H1 (cell line): ENCODE data around the gene CCNYL1. TPM values are rescaled to one million over a fixed set of nuclear protein-coding genes. Genes with fewer than 3 reads are reported as not detected.

ENCODE experiments used
- CTCF ChIA-PET: fragments of 300-600 bp; sonication (Branson Sonifier 250); formaldehyde crosslinking; loops from one replicate; lab custom pipeline; 2021; ENCODE audit not compliant: partially characterized antibody; lab: Charles Lee
- POLR2A ChIA-PET: fragments of 300-600 bp; sonication (Branson Sonifier 250); formaldehyde crosslinking; loops from one replicate; lab custom pipeline; 2021; ENCODE audit warnings: inconsistent platforms; ENCODE audit not compliant: partially characterized antibody; lab: Charles Lee
- DNase-seq, 2 experiments: peaks; one replicate each; pipeline versions ENCODE4 v3.0.0 to v3.0.0-alpha.2; 2010 to 2022; ENCODE audit warnings: low spot score in 2 of 2, low read depth in 1 of 2, mixed read lengths in 1 of 2
- FAIRE-seq: peaks from 2 replicates; lab custom pipeline; 2011; peaks lifted over from hg19 to GRCh38; lab: Jason Lieb, UNC
- H2AFZ ChIP-seq: 2 replicates; pipeline ENCODE4 v1.8.1; 2012; ENCODE audit warnings: low read length, inconsistent platforms
- H2AK5ac ChIP-seq: 2 replicates; pipeline ENCODE4 v1.6.1; 2013; ENCODE audit warnings: low read depth, low read length
- H2BK120ac ChIP-seq: replicated peaks from 2 replicates; pipeline ENCODE3; 2013; ENCODE audit warnings: low read depth, low read length, inconsistent platforms
- H2BK12ac ChIP-seq: 2 replicates; pipeline ENCODE4 v1.6.1; 2013; ENCODE audit warnings: low read depth, low read length
- H2BK15ac ChIP-seq: 2 replicates; pipeline ENCODE4 v1.6.1; 2013; ENCODE audit warnings: low read length
- H2BK20ac ChIP-seq: 2 replicates; pipeline ENCODE4 v1.6.1; 2013; ENCODE audit warnings: low read length
- H2BK5ac ChIP-seq: 2 replicates; pipeline ENCODE4 v1.6.1; 2013; ENCODE audit warnings: low read depth, low read length
- H3K14ac ChIP-seq: 2 replicates; pipeline ENCODE4 v1.6.1; 2013; ENCODE audit warnings: inconsistent platforms; ENCODE audit not compliant: insufficient read length
- H3K18ac ChIP-seq: 2 replicates; pipeline ENCODE4 v1.6.1; 2013; ENCODE audit warnings: low read length; ENCODE audit errors: extremely low read depth
- H3K23ac ChIP-seq: 2 replicates; pipeline ENCODE4 v1.6.1; 2013; ENCODE audit warnings: inconsistent platforms; ENCODE audit not compliant: insufficient read length
- H3K23me2 ChIP-seq: 2 replicates; pipeline ENCODE4 v1.6.1; 2013; ENCODE audit warnings: low read depth, low read length
- H3K27ac ChIP-seq: 2 replicates; pipeline ENCODE4 v1.6.1; 2011; ENCODE audit warnings: low read depth, low read length, inconsistent platforms
- H3K27me3 ChIP-seq, 4 experiments: replicated peaks in 1 of 4; 1 replicate in 1 of 4; 2 replicates in 3 of 4; pipeline versions ENCODE4 v1.6.1 to v1.8.1; 2011 to 2013; ENCODE audit warnings: low read length in 3 of 4, mild to moderate bottlenecking in 3 of 4, inconsistent platforms in 2 of 4, mixed read lengths in 2 of 4, moderate library complexity in 1 of 4; ENCODE audit not compliant: control insufficient read depth in 3 of 4, insufficient read depth in 3 of 4; ENCODE audit errors: extremely low read depth in 1 of 4
- H3K36me3 ChIP-seq, 4 experiments: 2 replicates each; pipeline versions ENCODE4 v1.6.1 to v1.8.1; 2011 to 2013; ENCODE audit warnings: mild to moderate bottlenecking in 4 of 4, low read length in 3 of 4, moderate library complexity in 2 of 4, control low read depth in 1 of 4, inconsistent platforms in 1 of 4; ENCODE audit not compliant: insufficient read depth in 4 of 4, control insufficient read depth in 2 of 4
- H3K4ac ChIP-seq: replicated peaks from 2 replicates; pipeline ENCODE3; 2013; ENCODE audit warnings: low read length, low read depth, mixed read lengths, inconsistent platforms; ENCODE audit not compliant: insufficient read length
- H3K4me1 ChIP-seq, 4 experiments: replicated peaks in 1 of 4; 1 replicate in 1 of 4; 2 replicates in 3 of 4; pipeline versions ENCODE4 v1.6.1 to v1.8.1; 2011 to 2013; ENCODE audit warnings: low read length in 3 of 4, inconsistent platforms in 2 of 4, mixed read lengths in 1 of 4; ENCODE audit not compliant: insufficient read depth in 4 of 4, control insufficient read depth in 3 of 4
- H3K4me2 ChIP-seq, 2 experiments: 2 replicates each; pipeline versions ENCODE4 v1.6.1 to v1.8.1; 2011 to 2013; ENCODE audit warnings: low read depth in 2 of 2, low read length in 2 of 2, control low read depth in 1 of 2, inconsistent platforms in 1 of 2, mild to moderate bottlenecking in 1 of 2; ENCODE audit not compliant: insufficient read depth in 1 of 2
- H3K4me3 ChIP-seq, 4 experiments: fragments of 200-600, 300-600 bp in 1 of 4; sonication (generic), shearing (Covaris generic), sonication (Bioruptor Twin) in 1 of 4; 2 replicates each; pipeline versions ENCODE4 v1.5.1 to v1.8.1; 2011 to 2016; ENCODE audit warnings: low read length in 4 of 4, low read depth in 3 of 4, control low read depth in 2 of 4, inconsistent platforms in 2 of 4, mild to moderate bottlenecking in 2 of 4, mixed read lengths in 1 of 4, moderate library complexity in 1 of 4; ENCODE audit not compliant: insufficient read depth in 2 of 4; ENCODE audit errors: extremely low read depth in 1 of 4
- H3K56ac ChIP-seq: replicated peaks from 2 replicates; pipeline ENCODE3; 2013; ENCODE audit warnings: low read depth, mild to moderate bottlenecking, mixed read lengths, low read length, inconsistent platforms; ENCODE audit not compliant: insufficient read length
- H3K79me1 ChIP-seq: 2 replicates; pipeline ENCODE4 v1.6.1; 2013; ENCODE audit warnings: low read depth, low read length, control low read depth
- H3K79me2 ChIP-seq, 2 experiments: 2 replicates each; pipeline versions ENCODE4 v1.6.1 to v1.8.1; 2012 to 2013; ENCODE audit warnings: low read length in 2 of 2, mild to moderate bottlenecking in 2 of 2, inconsistent platforms in 1 of 2; ENCODE audit not compliant: insufficient read depth in 2 of 2, control insufficient read depth in 1 of 2
- H3K9ac ChIP-seq, 4 experiments: replicated peaks in 1 of 4; 1 replicate in 1 of 4; 2 replicates in 3 of 4; pipeline versions ENCODE4 v1.6.1 to v1.8.1; 2011 to 2013; ENCODE audit warnings: low read depth in 3 of 4, low read length in 3 of 4, control low read depth in 2 of 4, mild to moderate bottlenecking in 2 of 4, moderate library complexity in 2 of 4, inconsistent platforms in 1 of 4; ENCODE audit errors: extremely low read depth in 1 of 4
- H3K9me3 ChIP-seq, 2 experiments: 2 replicates each; pipeline versions ENCODE4 v1.6.1 to v1.8.1; 2012 to 2013; ENCODE audit warnings: mild to moderate bottlenecking in 2 of 2, moderate library complexity in 2 of 2, control low read depth in 1 of 2, inconsistent platforms in 1 of 2, low read depth in 1 of 2, low read length in 1 of 2, mixed read lengths in 1 of 2; ENCODE audit not compliant: insufficient read depth in 2 of 2
- H4K20me1 ChIP-seq, 2 experiments: replicated peaks in 1 of 2; 2 replicates each; pipeline versions ENCODE3 to v1.8.1; 2011 to 2013; ENCODE audit warnings: inconsistent platforms in 2 of 2, low read length in 2 of 2, mild to moderate bottlenecking in 1 of 2; ENCODE audit not compliant: insufficient read depth in 2 of 2, control insufficient read depth in 1 of 2
- H4K5ac ChIP-seq: 2 replicates; pipeline ENCODE4 v1.6.1; 2013; ENCODE audit warnings: low read length, low read depth, mixed read lengths, inconsistent platforms; ENCODE audit not compliant: insufficient read length
- H4K8ac ChIP-seq: 2 replicates; pipeline ENCODE4 v1.8.0; 2013; ENCODE audit warnings: mild to moderate bottlenecking, moderate library complexity, low read length, inconsistent platforms; ENCODE audit not compliant: insufficient read depth; ENCODE audit errors: extremely low read depth
- H4K91ac ChIP-seq: replicated peaks from 2 replicates; pipeline ENCODE3; 2013; ENCODE audit warnings: low read length, mixed read lengths, inconsistent platforms; ENCODE audit not compliant: insufficient read length
- ASH2L ChIP-seq: fragments of 200-600, 300-600 bp; sonication (generic); IDR thresholded peaks from one replicate; pipeline ENCODE4 v1.7.1; 2017; ENCODE audit warnings: low read length
- CHD1 ChIP-seq: IDR thresholded peaks from 2 replicates; pipeline ENCODE4 v1.6.1; 2012; ENCODE audit warnings: low read depth, low read length, improper control_type of control experiment
- EP300 ChIP-seq, 2 experiments: IDR thresholded peaks; 1 replicate in 1 of 2; 2 replicates in 1 of 2; pipeline ENCODE4 v1.6.1; 2011 to 2012; ENCODE audit warnings: low read depth in 2 of 2, low read length in 2 of 2, mild to moderate bottlenecking in 2 of 2, borderline replicate concordance in 1 of 2, inconsistent platforms in 1 of 2, moderate library complexity in 1 of 2
- KDM1A ChIP-seq: fragments of 200-600, 300-600 bp; sonication (generic); IDR thresholded peaks from 2 replicates; pipeline ENCODE4 v1.7.1; 2016; ENCODE audit warnings: mild to moderate bottlenecking, low read length, borderline replicate concordance
- NANOG ChIP-seq: IDR thresholded peaks from 2 replicates; pipeline ENCODE4 v1.6.1; 2011; ENCODE audit warnings: low read length, low read depth, mild to moderate bottlenecking, inconsistent platforms; ENCODE audit not compliant: insufficient read depth, poor library complexity, severe bottlenecking
- NRF1 ChIP-seq: IDR thresholded peaks from 2 replicates; pipeline ENCODE4 v1.6.1; 2011; ENCODE audit warnings: mild to moderate bottlenecking, low read depth, low read length, improper control_type of control experiment
- POU5F1 ChIP-seq: IDR thresholded peaks from 2 replicates; pipeline ENCODE4 v1.6.1; 2011; ENCODE audit warnings: low read depth, mild to moderate bottlenecking, low read length, moderate library complexity
- RAD21 ChIP-seq, 2 experiments: IDR thresholded peaks in 1 of 2; conservative IDR thresholded peaks in 1 of 2; 2 replicates each; pipeline ENCODE4 v1.6.1; 2011; ENCODE audit warnings: low read depth in 2 of 2, low read length in 2 of 2, improper control_type of control experiment in 1 of 2, inconsistent platforms in 1 of 2, mild to moderate bottlenecking in 1 of 2, moderate library complexity in 1 of 2
- RBBP5 ChIP-seq: IDR thresholded peaks from 2 replicates; pipeline ENCODE4 v1.7.1; 2012; ENCODE audit warnings: low read depth, mild to moderate bottlenecking, inconsistent platforms, low read length, moderate library complexity, borderline replicate concordance
- RNF2 ChIP-seq: fragments of 200-900, 300-1000 bp; sonication (generic); IDR thresholded peaks from 2 replicates; pipeline ENCODE4 v1.7.1; 2016; ENCODE audit warnings: borderline replicate concordance, low read depth, mild to moderate bottlenecking, antibody characterized with exemption, low read length; ENCODE audit not compliant: poor library complexity, severe bottlenecking; ENCODE audit errors: missing control alignments
- SIRT6 ChIP-seq: IDR thresholded peaks from one replicate; pipeline ENCODE4 v1.7.1; 2012; ENCODE audit warnings: low read length, inconsistent platforms
- WGBS, 2 experiments: shearing (Covaris generic) in 1 of 2; methylation state at CpG; one replicate each; pipeline versions ENCODE4 v1.1.6 to v1.1.7; 2013 to 2015; ENCODE audit warnings: low lambda C conversion rate in 2 of 2, mixed read lengths in 2 of 2, inconsistent platforms in 1 of 2, low coverage in 1 of 2, missing lambda C conversion rate in 1 of 2; ENCODE audit not compliant: insufficient replicate concordance in 2 of 2, insufficient coverage in 1 of 2, insufficient read length in 1 of 2; ENCODE audit errors: extremely low coverage in 1 of 2, missing lambda C conversion rate in 1 of 2; 5-methylcytosine and 5-hydroxymethylcytosine counted together
- polyA plus RNA-seq, 7 experiments: library from polyadenylated mRNA; depleted of rRNA in 3 of 7; stranded (reverse) in 5 of 7; unstranded in 2 of 7; fragments of >200 nt in 5 of 7; fragments of 200-250 nt in 2 of 7; gene quantifications; 1 replicate in 5 of 7; 2 replicates in 1 of 7; 4 replicates in 1 of 7; pipeline versions ENCODE4 v1.2.1 to v1.2.3, GENCODE V29; 2011 to 2013; ENCODE audit warnings: missing spikeins in 2 of 7, mixed read lengths in 2 of 7
- total RNA-seq: library from RNA; stranded (reverse); fragmentation: NEBNext Ultra II Directional; extraction: Animal tissue kit (Norgen Biotek cat#: 25700); gene quantifications from 2 replicates; pipeline ENCODE4 v1.2.1, GENCODE V29; 2021
- TF ChIP-seq, protein P1 (sequence below): IDR thresholded peaks from 2 replicates; pipeline ENCODE4 v1.6.1; 2012; ENCODE audit warnings: inconsistent platforms

CCNYL1 gene
- total and polyA plus RNA-seq, 2 of the 8 experiments (the other 6 are each of a cell fraction or from before 2014, with no cell fraction given): 13.3 to 35.4 TPM

GRCh38 chr2:207746131-207746530, 34.7 kb downstream of the CCNYL1 start:
- no peak overlapping the region for H3K4me3 ChIP-seq
- H3K4ac ChIP-seq: no peak overlapping the region
- H3K9ac ChIP-seq: no peak overlapping the region
- H4K20me1 ChIP-seq: no peaks in the 10 kb centered on the region
- peaks cover 2 to 47% (median 6%) of the 10 kb centered on the region in 4 experiments for H3K36me3 ChIP-seq
- no peaks in the 10 kb centered on the region; the same call in 1 of the 2 replicates for H3K23me2 ChIP-seq
- H2AK5ac ChIP-seq: no peak overlapping the region
- no peaks in the 10 kb centered on the region for H3K9me3 ChIP-seq
- H3K27ac ChIP-seq: no peak overlapping the region
- no peaks in the 10 kb centered on the region for H3K79me1 ChIP-seq
- ChIA-PET POLR2A (interaction anchor here (0.8 to 3.5 kb wide), 8 partner anchors 10 to 295 kb away, joined by 3 to 12 read pairs (median 6); partner anchors contain the start of gene CCNYL1), CTCF (interaction anchor here (0.7 to 7.7 kb wide), 66 partner anchors 9 to 1051 kb away, joined by 3 to 157 read pairs (median 5); partner anchors contain the start of genes CRYGD, FZD5, METTL21A and PLEKHM3)
- H3K14ac ChIP-seq: no peak overlapping the region
- no peak overlapping the region for H3K56ac ChIP-seq
- no peak overlapping the region for H2BK5ac ChIP-seq
- no peak overlapping the region for H2BK20ac ChIP-seq
- no peak overlapping the region for H2AFZ ChIP-seq
- no peaks in the 10 kb centered on the region for H3K79me2 ChIP-seq
- FAIRE-seq (peak; percentile 85), DNase-seq (no peak)
- no peaks in the 10 kb centered on the region for H3K27me3 ChIP-seq
- no peak overlapping the region for H3K18ac ChIP-seq
- no peak overlapping the region for H4K91ac ChIP-seq
- H2BK15ac ChIP-seq: no peak overlapping the region
- H3K4me1 ChIP-seq: peaks cover 0 to 5% (median 0%) of the 10 kb centered on the region in 4 experiments; a peak in 1 of 7 replicates
- H4K8ac ChIP-seq: no peak overlapping the region
- no peak overlapping the region for H4K5ac ChIP-seq
- no peak overlapping the region for H3K4me2 ChIP-seq
- H2BK120ac ChIP-seq: no peak overlapping the region
- no peak overlapping the region for H3K23ac ChIP-seq
- WGBS, 2 experiments: 57% methylated on average over 1 of the region's 1 CpG; no CpG with 5 or more reads in 1 of the 2 experiments
- H2BK12ac ChIP-seq: no peak overlapping the region
- TF ChIP-seq RBBP5 (no peak), POU5F1 (no peak), RNF2 (no peak), SIRT6 (no peak), CHD1 (no peak), KDM1A (no peak), RAD21 (IDR thresholded peaks at IDR 0.05 in 1 of 2, conservative IDR thresholded peaks at IDR 0.05 in 1 of 2; ENCODE audit: low read depth in 2 of 2, low read length in 2 of 2) (peak; percentile 100), ASH2L (no peak), NRF1 (no peak), EP300 (IDR thresholded peaks at IDR 0.05; ENCODE audit: borderline replicate concordance in 1 of 2, low read depth in 2 of 2, low read length in 2 of 2) (no peak), NANOG (no peak)
- TF ChIP-seq, protein P1, sequence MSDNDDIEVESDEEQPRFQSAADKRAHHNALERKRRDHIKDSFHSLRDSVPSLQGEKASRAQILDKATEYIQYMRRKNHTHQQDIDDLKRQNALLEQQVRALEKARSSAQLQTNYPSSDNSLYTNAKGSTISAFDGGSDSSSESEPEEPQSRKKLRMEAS: peak; percentile 29; the same call in 1 of the 2 replicates
